ENCODE results near the gene RPL13. TPM values are rescaled to one million over a fixed set of nuclear protein-coding genes. Genes with fewer than 3 reads are reported as not detected.

The RPL13 gene
- total RNA-seq, 1 experiment from 2014 or later, result 2,157 TPM

- Histone ChIP-seq H3K4me2 (ENCODE audit: insufficient read depth, insufficient read length, low read length) (no peak overlapping the region), H3K79me1 (ENCODE audit: insufficient read depth, low read depth, low read length, poor library complexity, severe bottlenecking) (no peaks in the 10 kb centered on the region), H2BK20ac (ENCODE audit: low read depth, low read length, poor library complexity, severe bottlenecking) (no peak overlapping the region), H2BK12ac (ENCODE audit: insufficient read length, low read depth, low read length) (no peak overlapping the region), H3K14ac (ENCODE audit: insufficient read depth, low read length) (no peak overlapping the region), H4K91ac (ENCODE audit: insufficient read length, low read depth, low read length) (no peak overlapping the region), H3T11ph (ENCODE audit: low read length) (no peak overlapping the region), H4K20me1 (ENCODE audit: control insufficient read depth, insufficient read depth, insufficient read length) (no peaks in the 10 kb centered on the region), H3K9me3 (ENCODE audit: control insufficient read depth, low read depth, low read length) (no peaks in the 10 kb centered on the region), H3K56ac (ENCODE audit: insufficient read length, low read depth, low read length) (no peak overlapping the region), H4K5ac (ENCODE audit: insufficient read length, low read depth, low read length) (no peak overlapping the region), H3K27ac (ENCODE audit: insufficient read length, low read depth, low read length) (no peak overlapping the region), H2BK5ac (ENCODE audit: insufficient read length, low read length) (no peak overlapping the region), H3K27me3 (ENCODE audit: insufficient read depth, low read length) (no peaks in the 10 kb centered on the region), H3K9ac (ENCODE audit: extremely low read depth, insufficient read length, low read length) (no peak overlapping the region), H3K23ac (ENCODE audit: insufficient read length, low read depth, low read length) (no peak overlapping the region), H2BK120ac (ENCODE audit: low read depth, low read length, poor library complexity, severe bottlenecking) (no peak overlapping the region), H3K4ac (ENCODE audit: low read depth, low read length) (no peak overlapping the region), H2AFZ (ENCODE audit: low read length) (no peak overlapping the region), H3K79me2 (ENCODE audit: insufficient read depth, low read length) (no peaks in the 10 kb centered on the region), H2BK15ac (ENCODE audit: low read depth, low read length) (no peak overlapping the region), H2AK5ac (ENCODE audit: insufficient read length, low read length) (no peak overlapping the region), H4K8ac (replicated peaks; ENCODE audit: insufficient read length, low read depth, low read length) (no peak overlapping the region), H3K18ac (ENCODE audit: insufficient read length, low read depth, low read length) (no peak overlapping the region), H3K23me2 (ENCODE audit: insufficient read length, low read depth, low read length, poor library complexity, severe bottlenecking) (no peaks in the 10 kb centered on the region), H3K4me1 (ENCODE audit: insufficient read depth, low read length) (no peaks in the 10 kb centered on the region)
- no peak for TF ChIP-seq CTCF (conservative IDR thresholded peaks at IDR 0.05)
- Mint-ChIP-seq H3K9me3 (no peaks in the 10 kb centered on the region), H3K27me3 (ENCODE audit: low read depth) (no peaks in the 10 kb centered on the region), H3K27ac (no peak overlapping the region; a peak in 1 of 7 replicates), H3K36me3 (ENCODE audit: insufficient read depth in 1 of 3, low read depth in 3 of 3) (peaks cover 35 to 77% (median 75%) of the 10 kb centered on the region in 3 experiments), H3K4me3 (no peak overlapping the region), H3K4me1 (no peaks in the 10 kb centered on the region)
- no CpG with 5 or more reads among the region's 11 CpGs for WGBS (ENCODE audit: extremely low coverage, insufficient read length, low lambda C conversion rate)
- DNase-seq, result no peak
Observed at GRCh38 chr16:89534252-89534756, 26.2 kb upstream of the RPL13 start.
